ENCODE results near the gene PIGK. TPM values are rescaled to one million over a fixed set of nuclear protein-coding genes. Genes with fewer than 3 reads are reported as not detected.
A peak's percentile ranks its signal among the peaks of the same experiment; 100 is the strongest.

The PIGK gene
- total RNA-seq, 2 donors from 2014 or later: 15.6 to 16.6 TPM

- no peak overlapping the region for H3K4me3 Mint-ChIP-seq
- H3K9me3 ChIP-seq (ENCODE audit: control insufficient read depth, low read length, poor library complexity, severe bottlenecking): no peaks in the 10 kb centered on the region
- no peak for DNase-seq
- no peaks in the 10 kb centered on the region for H3K36me3 Mint-ChIP-seq (ENCODE audit: low read depth)
- H3K27me3 Mint-ChIP-seq: peaks cover 23% of the 10 kb centered on the region
- H3K27ac Mint-ChIP-seq: no peak overlapping the region
- no peaks in the 10 kb centered on the region for H3K4me1 Mint-ChIP-seq
- no peak for ATAC-seq
Observed at GRCh38 chr1:77063118-77063517, 156.1 kb downstream of the PIGK start.

DNA sequence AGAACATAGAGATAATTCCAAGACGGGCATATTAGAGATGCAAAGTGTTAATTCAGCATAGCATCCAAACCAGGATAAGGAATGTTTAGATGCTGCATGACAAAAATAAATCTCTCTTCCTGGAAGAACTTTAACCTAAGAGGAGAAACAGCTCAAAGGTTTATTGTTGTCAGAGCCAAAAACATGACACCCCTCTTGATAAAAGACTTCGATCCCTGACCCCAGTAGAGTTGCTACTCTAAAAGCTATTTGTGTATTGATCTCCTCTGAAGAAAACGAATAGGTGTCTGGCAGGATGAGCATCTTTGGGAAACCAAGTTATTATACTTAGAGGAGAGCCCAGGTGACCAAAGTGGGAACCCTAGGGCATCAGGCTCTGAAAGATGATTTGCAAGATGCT, 158.1 kb downstream of the PIGK start:
- ATAC-seq (no peak), DNase-seq (no peak)
- no peak overlapping the region for H3K4me3 Mint-ChIP-seq
- H3K27ac Mint-ChIP-seq: no peak overlapping the region
- H3K9me3 ChIP-seq (ENCODE audit: control insufficient read depth, low read length, poor library complexity, severe bottlenecking): no peaks in the 10 kb centered on the region
- H3K36me3 Mint-ChIP-seq (ENCODE audit: low read depth): no peaks in the 10 kb centered on the region
- no peaks in the 10 kb centered on the region for H3K4me1 Mint-ChIP-seq
- peaks cover 23% of the 10 kb centered on the region for H3K27me3 Mint-ChIP-seq

- DNase-seq (no peak), ATAC-seq (no peak)
- Mint-ChIP-seq H3K4me1 (no peaks in the 10 kb centered on the region), H3K4me3 (no peak overlapping the region), H3K27ac (no peak overlapping the region), H3K36me3 (ENCODE audit: low read depth) (no peaks in the 10 kb centered on the region), H3K27me3 (peaks cover 23% of the 10 kb centered on the region)
- no peaks in the 10 kb centered on the region for H3K9me3 ChIP-seq (ENCODE audit: control insufficient read depth, low read length, poor library complexity, severe bottlenecking)
Observed at GRCh38 chr1:77060000-77060399, 159.2 kb downstream of the PIGK start.

GRCh38 chr1:77057994-77058585, 161.1 kb downstream of the PIGK start:
- no peaks in the 10 kb centered on the region for H3K4me1 Mint-ChIP-seq
- no peaks in the 10 kb centered on the region for H3K9me3 ChIP-seq (ENCODE audit: control insufficient read depth, low read length, poor library complexity, severe bottlenecking)
- DNase-seq: no peak
- no peak for ATAC-seq
- no peak overlapping the region for H3K4me3 Mint-ChIP-seq
- H3K27ac Mint-ChIP-seq: no peak overlapping the region
- peaks cover 23% of the 10 kb centered on the region for H3K27me3 Mint-ChIP-seq
- no peaks in the 10 kb centered on the region for H3K36me3 Mint-ChIP-seq (ENCODE audit: low read depth)

GRCh38 chr1:77056525-77056924, 162.7 kb downstream of the PIGK start:
- no peak overlapping the region for H3K27ac Mint-ChIP-seq
- H3K27me3 Mint-ChIP-seq: peaks cover 14% of the 10 kb centered on the region
- no peaks in the 10 kb centered on the region for H3K9me3 ChIP-seq (ENCODE audit: control insufficient read depth, low read length, poor library complexity, severe bottlenecking)
- DNase-seq (no peak), ATAC-seq (no peak)
- no peaks in the 10 kb centered on the region for H3K4me1 Mint-ChIP-seq
- no peak overlapping the region for H3K4me3 Mint-ChIP-seq
- no peaks in the 10 kb centered on the region for H3K36me3 Mint-ChIP-seq (ENCODE audit: low read depth)

GRCh38 chr1:77051425-77051824, 167.8 kb downstream of the PIGK start:
- H3K36me3 Mint-ChIP-seq (ENCODE audit: low read depth): no peaks in the 10 kb centered on the region
- H3K9me3 ChIP-seq (ENCODE audit: control insufficient read depth, low read length, poor library complexity, severe bottlenecking): no peaks in the 10 kb centered on the region
- DNase-seq (no peak), ATAC-seq (no peak)
- H3K27ac Mint-ChIP-seq: no peak overlapping the region
- H3K4me3 Mint-ChIP-seq: no peak overlapping the region
- no peaks in the 10 kb centered on the region for H3K27me3 Mint-ChIP-seq
- H3K4me1 Mint-ChIP-seq: peaks cover 13% of the 10 kb centered on the region

DNA sequence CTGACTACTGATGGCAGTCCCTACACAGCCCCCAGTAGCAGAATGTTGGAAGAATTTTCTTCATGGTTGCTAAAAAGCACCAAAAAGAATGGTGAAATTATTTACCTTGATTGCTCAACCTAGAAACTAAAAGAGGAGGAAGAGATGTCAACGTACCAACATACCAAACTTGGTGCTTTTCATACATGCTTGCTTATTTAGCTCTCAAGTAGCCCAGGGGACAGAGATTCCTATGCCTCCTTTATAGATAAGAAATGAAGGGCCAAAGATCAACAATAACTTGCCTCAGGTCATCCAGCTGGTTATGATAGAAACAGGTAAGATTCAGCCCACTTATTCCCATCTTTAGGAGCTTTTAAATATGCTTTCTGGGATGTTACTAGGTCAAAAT, 170.6 kb downstream of the PIGK start:
- Mint-ChIP-seq H3K36me3 (ENCODE audit: low read depth) (no peaks in the 10 kb centered on the region), H3K27me3 (peaks cover 7% of the 10 kb centered on the region), H3K27ac (no peak overlapping the region), H3K4me1 (peaks cover 16% of the 10 kb centered on the region), H3K4me3 (peak overlapping the region; percentile 71)
- ATAC-seq (no peak), DNase-seq (no peak)
- H3K9me3 ChIP-seq (ENCODE audit: control insufficient read depth, low read length, poor library complexity, severe bottlenecking): no peaks in the 10 kb centered on the region

DNA sequence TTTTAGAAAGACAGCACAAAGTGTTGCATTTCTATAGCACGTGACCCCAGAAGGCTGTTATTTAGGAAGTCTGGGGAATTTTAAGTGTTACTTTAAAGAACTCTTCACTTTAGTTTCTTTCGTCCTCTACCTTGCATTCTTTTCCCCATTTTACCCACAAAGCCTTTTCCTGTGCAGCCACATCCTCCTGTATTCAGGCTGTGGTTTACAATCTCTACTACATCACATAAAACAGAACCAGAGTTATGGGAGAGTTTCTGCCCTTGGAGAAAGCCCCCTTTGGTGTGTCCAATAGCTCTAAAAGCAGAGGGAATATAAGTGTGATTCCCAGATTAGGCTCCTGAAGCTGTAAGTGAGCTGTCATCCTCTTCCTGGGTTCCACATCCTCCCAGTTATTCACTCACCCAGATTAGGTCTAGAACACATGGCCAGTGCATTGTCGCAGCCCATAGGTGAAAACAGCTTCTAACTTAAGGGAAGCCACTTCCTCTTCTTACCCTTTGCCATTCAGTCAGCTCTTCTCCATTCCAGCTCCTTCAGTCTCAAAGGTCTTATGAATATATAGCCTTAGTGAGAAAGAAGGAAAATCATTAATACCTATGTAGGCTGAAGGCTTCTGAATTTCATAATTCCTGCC, 171.1 kb downstream of the PIGK start:
- Mint-ChIP-seq H3K4me3 (peak overlapping the region; percentile 71), H3K36me3 (ENCODE audit: low read depth) (no peaks in the 10 kb centered on the region), H3K27me3 (peaks cover 7% of the 10 kb centered on the region), H3K4me1 (peaks cover 16% of the 10 kb centered on the region), H3K27ac (peak overlapping the region; percentile 32)
- H3K9me3 ChIP-seq (ENCODE audit: control insufficient read depth, low read length, poor library complexity, severe bottlenecking): no peaks in the 10 kb centered on the region
- no peak for DNase-seq
- no peak for ATAC-seq

DNA sequence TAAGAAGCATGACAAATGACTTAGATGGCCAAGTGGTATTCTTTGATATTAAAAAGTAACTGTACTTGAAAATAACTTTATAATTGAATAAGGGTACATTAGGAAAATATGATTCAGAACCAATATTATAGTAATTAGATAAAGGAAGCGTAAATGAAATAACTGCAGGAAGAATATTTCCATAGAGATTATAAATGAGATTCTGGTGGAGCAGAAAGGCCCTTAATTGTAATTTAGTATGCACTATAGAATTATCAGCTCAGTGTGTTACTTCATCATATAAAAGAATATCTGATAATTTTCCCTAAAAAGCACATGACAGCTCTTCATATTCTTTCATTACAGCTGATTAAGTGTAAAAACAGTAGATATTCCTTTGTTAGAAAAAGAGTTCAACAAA, 171.7 kb downstream of the PIGK start:
- H3K4me3 Mint-ChIP-seq: no peak overlapping the region
- DNase-seq: no peak
- H3K36me3 Mint-ChIP-seq (ENCODE audit: low read depth): no peaks in the 10 kb centered on the region
- no peak for ATAC-seq
- H3K4me1 Mint-ChIP-seq: peaks cover 16% of the 10 kb centered on the region
- H3K27me3 Mint-ChIP-seq: peaks cover 7% of the 10 kb centered on the region
- no peaks in the 10 kb centered on the region for H3K9me3 ChIP-seq (ENCODE audit: control insufficient read depth, low read length, poor library complexity, severe bottlenecking)
- H3K27ac Mint-ChIP-seq: peak overlapping the region; percentile 32

- no peak for ATAC-seq
- DNase-seq: no peak
- peaks cover 11% of the 10 kb centered on the region for H3K27me3 Mint-ChIP-seq
- H3K27ac Mint-ChIP-seq: no peak overlapping the region
- peaks cover 12% of the 10 kb centered on the region for H3K4me1 Mint-ChIP-seq
- no peaks in the 10 kb centered on the region for H3K9me3 ChIP-seq (ENCODE audit: control insufficient read depth, low read length, poor library complexity, severe bottlenecking)
- H3K36me3 Mint-ChIP-seq (ENCODE audit: low read depth): no peaks in the 10 kb centered on the region
- no peak overlapping the region for H3K4me3 Mint-ChIP-seq
Observed at GRCh38 chr1:77044133-77044849, 174.9 kb downstream of the PIGK start.

- peaks cover 3% of the 10 kb centered on the region for H3K36me3 Mint-ChIP-seq (ENCODE audit: low read depth)
- ATAC-seq (no peak), DNase-seq (no peak)
- H3K4me1 Mint-ChIP-seq: no peaks in the 10 kb centered on the region
- H3K4me3 Mint-ChIP-seq: no peak overlapping the region
- no peak overlapping the region for H3K27ac Mint-ChIP-seq
- peaks cover 11% of the 10 kb centered on the region for H3K27me3 Mint-ChIP-seq
- H3K9me3 ChIP-seq (ENCODE audit: control insufficient read depth, low read length, poor library complexity, severe bottlenecking): no peaks in the 10 kb centered on the region
Observed at GRCh38 chr1:77040826-77041225, 178.4 kb downstream of the PIGK start.

GRCh38 chr1:77039739-77040138, 179.5 kb downstream of the PIGK start:
- no peaks in the 10 kb centered on the region for H3K9me3 ChIP-seq (ENCODE audit: control insufficient read depth, low read length, poor library complexity, severe bottlenecking)
- Mint-ChIP-seq H3K36me3 (ENCODE audit: low read depth) (peaks cover 3% of the 10 kb centered on the region), H3K4me3 (no peak overlapping the region), H3K27ac (no peak overlapping the region), H3K4me1 (no peaks in the 10 kb centered on the region), H3K27me3 (peaks cover 4% of the 10 kb centered on the region)
- DNase-seq (no peak), ATAC-seq (no peak)

- H3K27me3 Mint-ChIP-seq: peaks cover 4% of the 10 kb centered on the region
Observed at GRCh38 chr1:77039111-77039510, 180.1 kb downstream of the PIGK start.

More at GRCh38 chr1:77039111-77039510, 180.1 kb downstream of the PIGK start:
- no peak overlapping the region for H3K4me3 Mint-ChIP-seq
- H3K27ac Mint-ChIP-seq: no peak overlapping the region
- H3K4me1 Mint-ChIP-seq: no peaks in the 10 kb centered on the region
- no peaks in the 10 kb centered on the region for H3K9me3 ChIP-seq (ENCODE audit: control insufficient read depth, low read length, poor library complexity, severe bottlenecking)
- no peak for ATAC-seq
- H3K36me3 Mint-ChIP-seq (ENCODE audit: low read depth): peaks cover 3% of the 10 kb centered on the region
- DNase-seq: no peak
